Measurements from ENCODE around the gene CD177.

CD177 gene

DNA sequence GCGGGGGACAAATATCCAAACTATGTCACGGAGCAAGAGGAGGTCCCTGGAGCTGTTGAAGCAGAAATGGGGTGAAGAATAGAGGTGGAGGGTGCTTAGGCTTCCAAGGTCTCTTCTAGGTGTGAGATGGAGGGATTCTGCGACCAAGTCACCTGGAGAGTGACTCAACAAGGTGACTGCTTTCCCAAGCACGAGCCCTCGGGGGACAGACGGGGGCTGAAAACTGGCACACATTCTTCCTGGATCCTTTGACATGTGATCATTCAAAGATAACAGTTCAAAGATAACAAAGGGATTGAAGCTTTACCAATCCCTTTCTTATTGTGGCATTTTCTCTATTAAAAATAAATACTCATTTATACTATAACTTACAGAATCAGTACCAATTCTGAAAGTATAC is 59.0 kb downstream of the CD177 start:
- TF ChIP-seq TAF1 (IDR thresholded peaks at IDR 0.05; ENCODE audit: borderline replicate concordance, insufficient read depth, low read length) (no peak), POLR2AphosphoS5 (IDR thresholded peaks at IDR 0.05; ENCODE audit: low read depth, low read length) (no peak), SIN3A (IDR thresholded peaks at IDR 0.05; ENCODE audit: borderline replicate concordance, insufficient read depth, low read length) (no peak), FOXP2 (optimal IDR thresholded peaks at IDR 0.05; ENCODE audit: borderline replicate concordance, extremely low read depth, extremely low read length, insufficient read depth) (no peak)
- TF ChIP-seq, protein P1, sequence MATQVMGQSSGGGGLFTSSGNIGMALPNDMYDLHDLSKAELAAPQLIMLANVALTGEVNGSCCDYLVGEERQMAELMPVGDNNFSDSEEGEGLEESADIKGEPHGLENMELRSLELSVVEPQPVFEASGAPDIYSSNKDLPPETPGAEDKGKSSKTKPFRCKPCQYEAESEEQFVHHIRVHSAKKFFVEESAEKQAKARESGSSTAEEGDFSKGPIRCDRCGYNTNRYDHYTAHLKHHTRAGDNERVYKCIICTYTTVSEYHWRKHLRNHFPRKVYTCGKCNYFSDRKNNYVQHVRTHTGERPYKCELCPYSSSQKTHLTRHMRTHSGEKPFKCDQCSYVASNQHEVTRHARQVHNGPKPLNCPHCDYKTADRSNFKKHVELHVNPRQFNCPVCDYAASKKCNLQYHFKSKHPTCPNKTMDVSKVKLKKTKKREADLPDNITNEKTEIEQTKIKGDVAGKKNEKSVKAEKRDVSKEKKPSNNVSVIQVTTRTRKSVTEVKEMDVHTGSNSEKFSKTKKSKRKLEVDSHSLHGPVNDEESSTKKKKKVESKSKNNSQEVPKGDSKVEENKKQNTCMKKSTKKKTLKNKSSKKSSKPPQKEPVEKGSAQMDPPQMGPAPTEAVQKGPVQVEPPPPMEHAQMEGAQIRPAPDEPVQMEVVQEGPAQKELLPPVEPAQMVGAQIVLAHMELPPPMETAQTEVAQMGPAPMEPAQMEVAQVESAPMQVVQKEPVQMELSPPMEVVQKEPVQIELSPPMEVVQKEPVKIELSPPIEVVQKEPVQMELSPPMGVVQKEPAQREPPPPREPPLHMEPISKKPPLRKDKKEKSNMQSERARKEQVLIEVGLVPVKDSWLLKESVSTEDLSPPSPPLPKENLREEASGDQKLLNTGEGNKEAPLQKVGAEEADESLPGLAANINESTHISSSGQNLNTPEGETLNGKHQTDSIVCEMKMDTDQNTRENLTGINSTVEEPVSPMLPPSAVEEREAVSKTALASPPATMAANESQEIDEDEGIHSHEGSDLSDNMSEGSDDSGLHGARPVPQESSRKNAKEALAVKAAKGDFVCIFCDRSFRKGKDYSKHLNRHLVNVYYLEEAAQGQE (IDR thresholded peaks at IDR 0.05; ENCODE audit: insufficient read depth in 1 of 2, low read depth in 2 of 2, low read length in 2 of 2) = no peak
